PFSK-1 (cell line): ENCODE measurements around the gene SNRNP200.

Experiments
- POLR2AphosphoS5 ChIP-seq: IDR thresholded peaks from 2 replicates; pipeline ENCODE4 v1.6.1; 2012; ENCODE audit warnings: low read depth, mild to moderate bottlenecking, control low read depth, low read length, moderate library complexity
- TAF1 ChIP-seq: IDR thresholded peaks from 2 replicates; pipeline ENCODE4 v1.6.1; 2012; ENCODE audit warnings: low read length, control low read depth, borderline replicate concordance; ENCODE audit not compliant: insufficient read depth

DNA sequence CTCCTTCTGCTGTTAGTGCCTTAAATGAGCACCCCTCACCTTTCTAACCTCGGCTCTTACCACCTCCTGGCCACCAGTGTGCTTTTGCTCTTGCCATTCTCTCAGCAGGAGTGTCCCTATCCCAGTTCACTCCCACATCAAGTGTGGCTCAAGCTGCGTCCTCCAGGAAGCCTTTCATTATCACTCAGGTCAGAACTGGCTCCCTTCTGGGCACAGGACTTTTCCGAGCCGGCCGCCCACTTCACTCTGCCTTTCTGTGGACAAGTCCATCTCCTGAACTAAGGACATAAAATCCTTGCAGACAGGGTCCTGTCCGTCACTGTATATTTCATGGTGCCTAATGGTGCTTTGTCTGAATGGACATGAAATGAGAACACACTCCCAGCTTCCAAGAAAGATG is 55.2 kb downstream of the SNRNP200 start:
- TF ChIP-seq POLR2AphosphoS5 = no peak
- no peak for TF ChIP-seq TAF1
